ENCODE data around the gene MEIS1. TPM values are rescaled to one million over a fixed set of nuclear protein-coding genes. Genes with fewer than 3 reads are reported as not detected.

Gene MEIS1
- total RNA-seq, 1 donor from 2014 or later = 3.6 TPM

DNA sequence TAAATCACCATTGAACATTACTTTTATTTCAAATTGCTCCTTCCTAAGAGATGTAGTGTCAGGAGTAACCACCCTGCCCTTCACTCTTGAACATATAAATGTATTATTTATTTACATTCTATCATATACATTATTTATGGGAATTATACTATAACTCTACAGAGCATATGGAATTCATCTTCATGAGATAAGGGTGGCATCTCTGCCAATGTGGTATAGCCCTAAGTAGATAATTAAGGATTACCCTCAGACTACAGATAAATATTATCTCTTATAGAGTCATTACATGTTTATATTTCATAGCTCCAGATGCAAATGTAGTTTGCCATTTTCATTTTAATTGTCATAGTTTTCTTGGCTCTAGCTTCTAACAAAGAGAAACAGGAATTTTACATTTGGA, 17.3 kb downstream of the MEIS1 start:
- H3K4me3 ChIP-seq (ENCODE audit: low read depth, low read length) = no peak overlapping the region

GRCh38 chr2:66452917-66453316, 18.0 kb downstream of the MEIS1 start:
- Histone ChIP-seq H3K4me3 (ENCODE audit: low read depth, low read length) (no peak overlapping the region), H3K36me3 (ENCODE audit: control insufficient read depth, insufficient read depth, low read length) (no peaks in the 10 kb centered on the region), H3K27me3 (ENCODE audit: control insufficient read depth, insufficient read depth, low read length) (no peaks in the 10 kb centered on the region)
- TF ChIP-seq, protein P1, sequence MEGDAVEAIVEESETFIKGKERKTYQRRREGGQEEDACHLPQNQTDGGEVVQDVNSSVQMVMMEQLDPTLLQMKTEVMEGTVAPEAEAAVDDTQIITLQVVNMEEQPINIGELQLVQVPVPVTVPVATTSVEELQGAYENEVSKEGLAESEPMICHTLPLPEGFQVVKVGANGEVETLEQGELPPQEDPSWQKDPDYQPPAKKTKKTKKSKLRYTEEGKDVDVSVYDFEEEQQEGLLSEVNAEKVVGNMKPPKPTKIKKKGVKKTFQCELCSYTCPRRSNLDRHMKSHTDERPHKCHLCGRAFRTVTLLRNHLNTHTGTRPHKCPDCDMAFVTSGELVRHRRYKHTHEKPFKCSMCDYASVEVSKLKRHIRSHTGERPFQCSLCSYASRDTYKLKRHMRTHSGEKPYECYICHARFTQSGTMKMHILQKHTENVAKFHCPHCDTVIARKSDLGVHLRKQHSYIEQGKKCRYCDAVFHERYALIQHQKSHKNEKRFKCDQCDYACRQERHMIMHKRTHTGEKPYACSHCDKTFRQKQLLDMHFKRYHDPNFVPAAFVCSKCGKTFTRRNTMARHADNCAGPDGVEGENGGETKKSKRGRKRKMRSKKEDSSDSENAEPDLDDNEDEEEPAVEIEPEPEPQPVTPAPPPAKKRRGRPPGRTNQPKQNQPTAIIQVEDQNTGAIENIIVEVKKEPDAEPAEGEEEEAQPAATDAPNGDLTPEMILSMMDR (IDR thresholded peaks at IDR 0.05; ENCODE audit: insufficient read depth, low read length, poor library complexity, severe bottlenecking) = no peak
- no peak for DNase-seq (ENCODE audit: low read depth)

More for the DNA sequence above, 17.3 kb downstream of the MEIS1 start:
- Histone ChIP-seq H3K36me3 (ENCODE audit: control insufficient read depth, insufficient read depth, low read length) (no peaks in the 10 kb centered on the region), H3K27me3 (ENCODE audit: control insufficient read depth, insufficient read depth, low read length) (no peaks in the 10 kb centered on the region)
- TF ChIP-seq, protein P1 (IDR thresholded peaks at IDR 0.05; ENCODE audit: insufficient read depth, low read length, poor library complexity, severe bottlenecking) = no peak
- no peak for DNase-seq (ENCODE audit: low read depth)

- Histone ChIP-seq H3K36me3 (ENCODE audit: control insufficient read depth, insufficient read depth, low read length) (no peaks in the 10 kb centered on the region), H3K4me3 (ENCODE audit: low read depth, low read length) (no peak overlapping the region), H3K27me3 (ENCODE audit: control insufficient read depth, insufficient read depth, low read length) (no peaks in the 10 kb centered on the region)
- no peak for DNase-seq (ENCODE audit: low read depth)
- TF ChIP-seq, protein P1 (IDR thresholded peaks at IDR 0.05; ENCODE audit: insufficient read depth, low read length, poor library complexity, severe bottlenecking) = no peak
Observed at GRCh38 chr2:66455490-66455889, 20.6 kb downstream of the MEIS1 start.

DNA sequence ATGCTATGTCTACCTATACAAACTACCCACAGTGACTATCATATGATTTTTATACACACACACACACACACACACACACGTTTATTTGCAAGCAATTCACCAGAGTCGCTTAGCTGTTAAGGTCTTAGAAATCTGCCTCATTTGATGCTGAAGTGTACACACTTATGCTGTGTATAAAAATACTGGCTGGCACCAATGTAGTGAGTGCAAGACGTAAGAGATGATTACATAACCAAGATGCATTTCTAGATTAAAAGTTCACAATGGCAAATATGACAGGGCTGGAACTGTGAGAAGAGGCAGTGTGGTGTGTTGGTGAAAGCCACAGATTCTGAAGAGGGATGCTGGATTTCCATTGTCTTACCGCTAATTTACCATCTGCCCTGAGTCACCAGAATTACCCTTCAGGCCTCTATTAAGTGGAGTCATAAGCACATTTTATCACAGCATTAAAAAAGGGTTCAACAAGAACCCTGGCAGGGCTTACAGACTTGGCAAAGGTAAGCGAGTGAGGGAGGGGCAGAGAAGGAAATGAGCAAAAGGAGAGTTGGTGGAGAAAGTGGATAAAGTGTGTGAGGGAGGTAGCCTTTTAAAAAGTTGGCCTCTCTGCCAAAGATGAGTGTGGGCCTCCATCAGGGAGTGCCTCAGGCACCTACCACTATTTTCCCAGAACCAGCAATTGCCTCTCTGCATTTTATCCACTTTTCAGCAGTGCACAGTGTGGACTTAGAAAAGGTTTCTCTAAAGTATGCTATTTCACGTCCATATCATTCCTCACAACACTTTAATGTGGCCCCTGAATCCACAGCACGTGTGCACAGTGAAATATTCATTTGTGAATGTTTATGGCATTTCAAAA, 21.5 kb downstream of the MEIS1 start:
- Histone ChIP-seq H3K36me3 (ENCODE audit: control insufficient read depth, insufficient read depth, low read length) (no peaks in the 10 kb centered on the region), H3K27me3 (ENCODE audit: control insufficient read depth, insufficient read depth, low read length) (no peaks in the 10 kb centered on the region), H3K4me3 (ENCODE audit: low read depth, low read length) (no peak overlapping the region)
- DNase-seq (ENCODE audit: low read depth) = no peak
- TF ChIP-seq, protein P1 (IDR thresholded peaks at IDR 0.05; ENCODE audit: insufficient read depth, low read length, poor library complexity, severe bottlenecking) = no peak

- Histone ChIP-seq H3K4me3 (ENCODE audit: low read depth, low read length) (no peak overlapping the region), H3K36me3 (ENCODE audit: control insufficient read depth, insufficient read depth, low read length) (no peaks in the 10 kb centered on the region), H3K27me3 (ENCODE audit: control insufficient read depth, insufficient read depth, low read length) (no peaks in the 10 kb centered on the region)
- TF ChIP-seq, protein P1 (IDR thresholded peaks at IDR 0.05; ENCODE audit: insufficient read depth, low read length, poor library complexity, severe bottlenecking) = no peak
- no peak for DNase-seq (ENCODE audit: low read depth)
Observed at GRCh38 chr2:66457545-66457944, 22.6 kb downstream of the MEIS1 start.

DNA sequence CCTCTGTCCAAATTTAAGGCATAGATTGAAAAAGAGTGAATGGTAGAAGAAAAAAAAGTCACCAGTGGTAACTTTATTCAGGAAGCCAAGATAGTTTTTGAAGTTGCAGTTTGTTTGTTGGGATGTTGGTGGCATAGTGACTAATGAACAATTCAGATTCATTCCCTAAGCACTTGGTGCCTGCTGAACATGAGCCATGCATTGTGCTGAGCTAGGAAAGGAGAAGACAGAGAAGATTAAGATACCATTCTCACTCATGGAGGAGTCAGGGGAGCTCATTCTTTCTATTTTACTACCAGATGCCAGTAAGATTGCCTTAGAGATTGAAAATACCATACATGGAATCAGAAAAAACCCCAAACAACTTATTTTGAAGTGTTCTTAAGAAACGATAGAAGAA, 25.1 kb downstream of the MEIS1 start:
- H3K4me3 ChIP-seq (ENCODE audit: low read depth, low read length) = no peak overlapping the region
- no peaks in the 10 kb centered on the region for H3K27me3 ChIP-seq (ENCODE audit: control insufficient read depth, insufficient read depth, low read length)
- H3K36me3 ChIP-seq (ENCODE audit: control insufficient read depth, insufficient read depth, low read length) = no peaks in the 10 kb centered on the region
- TF ChIP-seq, protein P1 (IDR thresholded peaks at IDR 0.05; ENCODE audit: insufficient read depth, low read length, poor library complexity, severe bottlenecking) = no peak
- DNase-seq (ENCODE audit: low read depth) = no peak
